Suprapubic skin (tissue), 4 donors: ENCODE measurements around the gene IFT74.

Experiments used
- CTCF ChIP-seq, 2 donors: fragments of 200-600 bp in 1 of 2; fragments of 450-650 bp in 1 of 2; sonication (generic) in 1 of 2; IDR thresholded peaks; one replicate each; pipeline ENCODE4 v1.5.1; 2016 to 2019; ENCODE audit warnings: antibody characterized with exemption in 2 of 2, mild to moderate bottlenecking in 1 of 2, moderate library complexity in 1 of 2
- POLR2A ChIP-seq, 2 donors: fragments of 450-650 bp; IDR thresholded peaks; one replicate each; pipeline ENCODE4 v1.6.1; 2017; ENCODE audit warnings: antibody characterized with exemption in 2 of 2, mild to moderate bottlenecking in 2 of 2, moderate library complexity in 2 of 2
- POLR2AphosphoS5 ChIP-seq, 3 donors: sonication (generic); formaldehyde crosslinking; IDR thresholded peaks; one replicate each; pipeline ENCODE4 v1.6.1; 2017; ENCODE audit warnings: antibody characterized with exemption in 3 of 3

- TF ChIP-seq CTCF (IDR thresholded peaks at IDR 0.05) (no peak), POLR2A (IDR thresholded peaks at IDR 0.05) (no peak), POLR2AphosphoS5 (IDR thresholded peaks at IDR 0.05) (no peak)
These were observed 20.4 kb upstream of the IFT74 start for GRCh38 chr9:26935847-26936246.
